Karpas-422 (cell line): ENCODE measurements around the gene ZFHX2. TPM values are rescaled to one million over a fixed set of nuclear protein-coding genes. Genes with fewer than 3 reads are reported as not detected.

ENCODE experiments used
- DNase-seq: peaks from one replicate; pipeline ENCODE4 v3.0.0-alpha.2; 2015
- H2AFZ ChIP-seq: fragments of 200-600 bp; sonication (generic); 2 replicates; pipeline ENCODE4 v1.6.1; 2014; ENCODE audit warnings: antibody characterized with exemption, low read length, mixed read lengths
- H3K27ac ChIP-seq: fragments of 200-600 bp; sonication (generic); 2 replicates; pipeline ENCODE4 v1.5.1; 2014; ENCODE audit warnings: mild to moderate bottlenecking, low read length, moderate library complexity
- H3K27me3 ChIP-seq: fragments of 200-600 bp; sonication (generic); 2 replicates; pipeline ENCODE4 v1.6.1; 2014; ENCODE audit warnings: low read length, mixed read lengths
- H3K36me3 ChIP-seq: fragments of 200-600 bp; sonication (generic); 2 replicates; pipeline ENCODE4 v1.6.1; 2014; ENCODE audit warnings: low read length, mixed read lengths; ENCODE audit not compliant: insufficient read depth
- H3K4me1 ChIP-seq: fragments of 200-600 bp; sonication (generic); 2 replicates; pipeline ENCODE4 v1.6.1; 2014; ENCODE audit warnings: mild to moderate bottlenecking, low read length, mixed read lengths
- H3K4me2 ChIP-seq: fragments of 200-600 bp; sonication (generic); 2 replicates; pipeline ENCODE4 v1.6.1; 2014; ENCODE audit warnings: low read length, low read depth, mild to moderate bottlenecking; ENCODE audit not compliant: poor library complexity, severe bottlenecking
- H3K4me3 ChIP-seq: fragments of 200-600 bp; sonication (generic); 2 replicates; pipeline ENCODE4 v1.5.1; 2014; ENCODE audit warnings: mild to moderate bottlenecking, antibody characterized with exemption, low read length, mixed read lengths
- H3K79me2 ChIP-seq: fragments of 200-600 bp; sonication (generic); 2 replicates; pipeline ENCODE4 v1.6.1; 2014; ENCODE audit warnings: mild to moderate bottlenecking, low read length, mixed read lengths
- H3K9ac ChIP-seq: fragments of 200-600 bp; sonication (generic); 2 replicates; pipeline ENCODE4 v1.6.0; 2014; ENCODE audit warnings: low read length
- H3K9me2 ChIP-seq: fragments of 200-600 bp; sonication (generic), shearing (Covaris generic); replicated peaks from 2 replicates; pipeline ENCODE4 v1.6.0; 2014; ENCODE audit warnings: mild to moderate bottlenecking, low read length, moderate library complexity; ENCODE audit not compliant: insufficient read depth
- H3K9me3 ChIP-seq: fragments of 300-700, 200-600 bp; sonication (generic); 2 replicates; pipeline ENCODE4 v1.6.1; 2014; ENCODE audit warnings: low read length, mixed read lengths
- H4K20me1 ChIP-seq: fragments of 200-600 bp; sonication (generic); 2 replicates; pipeline ENCODE4 v1.6.1; 2014; ENCODE audit warnings: mild to moderate bottlenecking, antibody characterized with exemption, low read length, low read depth; ENCODE audit not compliant: insufficient read depth
- total RNA-seq: library from RNA; depleted of rRNA; stranded (reverse); fragments of >200 nt; shearing (Covaris generic); gene quantifications from 2 replicates; pipeline ENCODE4 v1.2.3, GENCODE V29; 2014; ENCODE audit warnings: low replicate concordance

ZFHX2 gene
- total RNA-seq, 1 experiment from 2014 or later, result 0.07 TPM

DNA sequence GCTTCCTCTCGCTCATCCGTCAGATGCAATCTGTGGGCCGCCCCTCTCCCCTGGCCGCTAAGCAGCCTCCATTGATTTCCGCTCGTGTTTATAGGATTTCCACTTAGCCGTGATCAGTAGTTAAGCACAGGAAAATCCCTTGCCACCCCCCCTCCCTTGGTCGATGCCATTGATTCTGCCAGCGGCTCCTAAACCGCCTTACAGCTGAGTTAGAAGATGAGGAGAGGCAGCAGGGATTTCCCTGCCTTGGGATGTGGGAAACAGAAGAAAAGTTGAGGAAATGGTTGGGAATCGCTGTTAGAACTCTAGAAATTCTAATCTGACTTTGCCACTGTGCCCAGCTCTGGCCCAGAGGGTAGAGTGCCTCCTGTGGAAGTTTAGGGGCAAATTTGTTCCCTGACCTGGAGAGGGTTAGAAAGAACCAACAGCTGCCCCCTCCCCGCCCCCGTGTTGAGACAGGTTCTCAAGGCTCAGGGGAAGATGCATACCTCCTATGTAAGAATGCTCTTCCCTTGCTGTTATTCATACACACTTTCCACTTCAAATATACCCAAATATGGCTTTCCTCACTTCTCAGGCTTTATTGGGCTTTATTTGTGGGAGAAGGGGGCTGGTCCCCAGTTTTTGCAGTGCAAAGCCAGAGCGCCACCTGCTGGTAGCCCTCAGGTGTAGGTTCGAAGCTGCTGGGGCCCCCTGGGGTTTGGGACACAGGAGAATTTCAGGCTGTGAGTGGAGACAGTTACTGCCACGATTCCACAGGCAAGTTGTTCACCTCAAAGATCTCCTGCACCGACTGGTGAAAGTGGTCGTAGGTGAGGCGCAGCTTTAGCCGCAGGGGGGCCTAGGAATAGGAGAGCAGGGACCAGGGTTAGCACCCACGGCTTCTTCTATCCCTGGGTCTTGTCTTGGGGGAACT lies 7.7 kb upstream of the ZFHX2 start:
- H3K9me2 ChIP-seq, result no peaks in the 10 kb centered on the region
- H3K36me3 ChIP-seq, result peaks cover 42% of the 10 kb centered on the region
- H3K27me3 ChIP-seq, result no peaks in the 10 kb centered on the region
- H2AFZ ChIP-seq, result no peak overlapping the region
- DNase-seq, result peak; percentile 93
- H4K20me1 ChIP-seq, result peaks cover 6% of the 10 kb centered on the region
- H3K27ac ChIP-seq, result no peak overlapping the region
- H3K79me2 ChIP-seq, result peaks cover 40% of the 10 kb centered on the region
- peaks cover 34% of the 10 kb centered on the region for H3K4me1 ChIP-seq
- H3K4me2 ChIP-seq, result no peak overlapping the region
- no peak overlapping the region for H3K9ac ChIP-seq
- no peaks in the 10 kb centered on the region for H3K9me3 ChIP-seq
- no peak overlapping the region for H3K4me3 ChIP-seq

- Histone ChIP-seq H3K36me3 (peaks cover 42% of the 10 kb centered on the region), H3K9me3 (no peaks in the 10 kb centered on the region), H3K27ac (no peak overlapping the region), H3K4me2 (peak overlapping the region; percentile 96), H3K4me1 (peaks cover 34% of the 10 kb centered on the region), H3K27me3 (no peaks in the 10 kb centered on the region), H3K4me3 (peak overlapping the region; percentile 86; the same call in 1 of the 2 replicates), H4K20me1 (peaks cover 6% of the 10 kb centered on the region), H3K9ac (peak overlapping the region; percentile 93; the same call in 1 of the 2 replicates), H2AFZ (no peak overlapping the region), H3K9me2 (no peaks in the 10 kb centered on the region), H3K79me2 (peaks cover 40% of the 10 kb centered on the region)
- no peak for DNase-seq
Observed at GRCh38 chr14:23558346-23559009, 6.9 kb upstream of the ZFHX2 start.

- Histone ChIP-seq H3K27me3 (no peaks in the 10 kb centered on the region), H3K9ac (peak overlapping the region; percentile 93), H3K9me3 (no peaks in the 10 kb centered on the region), H3K4me3 (peak overlapping the region; percentile 86), H3K27ac (peak overlapping the region; percentile 73), H2AFZ (no peak overlapping the region), H3K4me1 (peaks cover 34% of the 10 kb centered on the region), H3K9me2 (no peaks in the 10 kb centered on the region), H4K20me1 (peaks cover 6% of the 10 kb centered on the region), H3K79me2 (peaks cover 40% of the 10 kb centered on the region), H3K4me2 (peak overlapping the region; percentile 96), H3K36me3 (peaks cover 42% of the 10 kb centered on the region)
- no peak for DNase-seq
Observed at GRCh38 chr14:23557946-23558345, 6.4 kb upstream of the ZFHX2 start.

DNA sequence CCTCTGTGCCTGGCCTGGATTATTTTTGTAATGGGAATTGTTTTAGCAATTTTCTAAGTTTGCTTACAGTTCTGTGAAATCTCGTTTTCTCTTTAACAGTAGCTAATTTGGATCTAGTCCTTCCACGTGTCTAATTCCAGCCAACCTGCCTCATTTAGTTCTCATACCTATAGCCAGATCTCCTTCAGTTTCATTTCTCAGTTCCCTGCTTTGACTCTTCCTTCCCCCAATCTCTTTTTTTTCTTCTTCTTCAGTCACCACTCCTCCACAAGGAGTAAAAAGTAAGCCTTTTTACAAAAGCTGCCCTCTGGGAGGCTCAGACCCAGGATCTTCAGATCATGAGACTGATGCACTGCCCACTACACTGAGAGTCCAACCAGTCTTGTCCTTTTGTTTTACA lies 6.0 kb upstream of the ZFHX2 start:
- H3K36me3 ChIP-seq, result peaks cover 41% of the 10 kb centered on the region
- H3K9me3 ChIP-seq, result no peaks in the 10 kb centered on the region
- no peaks in the 10 kb centered on the region for H3K27me3 ChIP-seq
- H3K79me2 ChIP-seq, result peaks cover 40% of the 10 kb centered on the region
- peaks cover 6% of the 10 kb centered on the region for H4K20me1 ChIP-seq
- peak overlapping the region; percentile 96 for H3K4me2 ChIP-seq
- peak overlapping the region; percentile 73 for H3K27ac ChIP-seq
- no peak overlapping the region for H2AFZ ChIP-seq
- H3K4me1 ChIP-seq, result peaks cover 34% of the 10 kb centered on the region
- DNase-seq, result peak; percentile 69
- H3K9me2 ChIP-seq, result no peaks in the 10 kb centered on the region
- H3K4me3 ChIP-seq, result peak overlapping the region; percentile 86
- H3K9ac ChIP-seq, result peak overlapping the region; percentile 93

- H3K4me3 ChIP-seq, result peak overlapping the region; percentile 86
- H3K4me1 ChIP-seq, result peaks cover 36% of the 10 kb centered on the region
- peak overlapping the region; percentile 91; the same call in 1 of the 2 replicates for H2AFZ ChIP-seq
- no peaks in the 10 kb centered on the region for H3K9me2 ChIP-seq
- peaks cover 40% of the 10 kb centered on the region for H3K79me2 ChIP-seq
- peak; percentile 85 for DNase-seq
- H3K4me2 ChIP-seq, result peak overlapping the region; percentile 96
- H3K9ac ChIP-seq, result peak overlapping the region; percentile 93
- peaks cover 35% of the 10 kb centered on the region for H3K36me3 ChIP-seq
- H4K20me1 ChIP-seq, result peaks cover 6% of the 10 kb centered on the region
- no peaks in the 10 kb centered on the region for H3K27me3 ChIP-seq
- H3K27ac ChIP-seq, result peak overlapping the region; percentile 73
- no peaks in the 10 kb centered on the region for H3K9me3 ChIP-seq
Observed at GRCh38 chr14:23556700-23557440, 5.3 kb upstream of the ZFHX2 start.

DNA sequence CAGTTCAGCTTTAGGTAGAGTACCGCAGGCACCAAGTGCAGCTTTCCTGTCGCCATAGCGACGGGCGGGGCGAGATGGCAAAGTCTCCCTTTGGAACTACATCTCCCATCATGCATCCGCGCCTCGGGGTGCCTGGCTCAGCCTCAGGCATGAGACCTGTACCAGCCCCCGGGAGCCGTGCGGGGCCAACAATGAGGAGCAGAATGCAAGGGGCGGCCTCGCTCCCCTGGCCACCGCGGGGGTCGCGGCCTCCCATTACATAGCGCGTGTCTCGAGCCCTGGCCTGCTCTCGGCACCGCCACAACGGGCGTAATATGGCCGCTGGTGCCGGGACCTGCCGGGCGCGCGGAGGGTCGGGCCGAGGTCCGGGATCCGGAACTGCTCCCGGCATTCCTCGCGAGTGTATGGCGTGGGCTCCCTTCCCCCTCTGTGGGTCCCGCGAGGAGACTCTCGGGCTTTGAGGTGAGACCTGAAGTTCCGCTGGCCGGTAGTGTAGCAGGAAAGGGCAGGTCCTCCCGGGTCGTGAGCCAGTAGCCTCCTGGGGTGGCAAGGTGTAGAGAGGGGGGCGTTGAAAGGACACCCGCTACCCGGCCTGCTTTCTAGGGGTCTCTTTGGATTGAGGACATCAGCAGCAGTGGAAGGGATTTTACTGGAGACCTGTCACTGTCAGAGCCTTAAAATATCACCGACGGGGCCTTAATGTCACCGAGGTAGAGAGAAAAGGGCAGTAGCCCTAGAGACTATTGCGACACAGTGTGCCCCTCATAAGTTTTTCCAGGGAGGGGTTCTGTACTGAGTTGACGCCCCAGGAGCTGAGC lies 4.5 kb upstream of the ZFHX2 start, which contains the start of gene THTPA:
TSS of gene THTPA (plus strand) at position 390 of the 818 bp plus-strand sequence. CDS start 487 bp downstream, outside the sequence.
- Histone ChIP-seq H3K27ac (peak within 1 kb of the TSS; percentile 73), H2AFZ (peak within 1 kb of the TSS; percentile 91; the same call in 1 of the 2 replicates), H3K27me3 (no peaks in the 10 kb centered on the region), H3K9me3 (no peaks in the 10 kb centered on the region), H3K9ac (peak within 1 kb of the TSS; percentile 93), H3K4me2 (peak within 1 kb of the TSS; percentile 96), H4K20me1 (peaks cover 6% of the 10 kb centered on the region), H3K4me1 (peaks cover 44% of the 10 kb centered on the region), H3K79me2 (peaks cover 40% of the 10 kb centered on the region), H3K36me3 (peaks cover 29% of the 10 kb centered on the region), H3K9me2 (no peaks in the 10 kb centered on the region), H3K4me3 (peak within 1 kb of the TSS; percentile 86)
- peak; percentile 98 for DNase-seq

DNA sequence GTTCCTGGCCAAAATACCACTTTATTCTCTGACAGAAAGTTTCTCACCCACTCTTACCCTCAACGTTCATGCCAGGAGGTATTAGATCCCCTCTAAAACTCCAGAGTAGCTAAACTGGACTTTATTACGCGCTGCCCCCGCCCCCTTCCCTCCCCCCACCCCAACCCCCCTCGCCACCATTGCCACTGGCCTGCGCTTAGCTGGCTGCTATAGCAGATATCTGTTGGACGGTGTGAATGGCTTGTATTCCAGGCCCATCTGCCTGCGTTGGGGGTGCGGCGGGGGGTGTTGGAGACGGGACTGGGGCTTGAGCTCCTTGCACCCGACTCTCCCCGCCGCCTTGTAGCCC lies 3.9 kb upstream of the ZFHX2 start:
- Histone ChIP-seq H3K36me3 (peaks cover 24% of the 10 kb centered on the region), H2AFZ (peak overlapping the region; percentile 91; the same call in 1 of the 2 replicates), H3K9me2 (no peaks in the 10 kb centered on the region), H3K79me2 (peaks cover 40% of the 10 kb centered on the region), H4K20me1 (peaks cover 6% of the 10 kb centered on the region), H3K9me3 (no peaks in the 10 kb centered on the region), H3K4me3 (peak overlapping the region; percentile 86), H3K27ac (peak overlapping the region; percentile 73; the same call in 1 of the 2 replicates), H3K4me2 (peak overlapping the region; percentile 96), H3K27me3 (no peaks in the 10 kb centered on the region), H3K9ac (peak overlapping the region; percentile 93), H3K4me1 (peaks cover 50% of the 10 kb centered on the region)
- DNase-seq, result no peak
